Esophagus squamous epithelium (tissue), 4 donors: ENCODE measurements around the gene CIAO2A.

Source experiments
- CTCF ChIP-seq, 6 experiments: fragments of 450-650 bp in 4 of 6; fragments of 200-600 bp in 2 of 6; sonication (generic) in 2 of 6; IDR thresholded peaks; one replicate each; pipeline ENCODE4 v1.5.1; 2016 to 2019; ENCODE audit warnings: antibody characterized with exemption in 6 of 6, mild to moderate bottlenecking in 4 of 6, moderate library complexity in 4 of 6
- POLR2A ChIP-seq, 4 donors: fragments of 450-650 bp; IDR thresholded peaks; one replicate each; pipeline ENCODE4 v1.6.1; 2017; ENCODE audit warnings: antibody characterized with exemption in 4 of 4, mild to moderate bottlenecking in 4 of 4, moderate library complexity in 3 of 4

- TF ChIP-seq POLR2A (IDR thresholded peaks at IDR 0.05) (no peak), CTCF (IDR thresholded peaks at IDR 0.05) (no peak)
Measured at GRCh38 chr15:64082757-64083156, 10.9 kb downstream of the CIAO2A start.
